ENCODE data around the gene FAM156B. TPM values are rescaled to one million over a fixed set of nuclear protein-coding genes. Genes with fewer than 3 reads are reported as not detected.
"Not testable (repeated sequence)": the region's sequence is repeated elsewhere in the genome, so short reads cannot be mapped to it uniquely, and the experiment has no call there.

FAM156B gene
- total RNA-seq, 1 donor from 2014 or later: 14.1 TPM

DNA sequence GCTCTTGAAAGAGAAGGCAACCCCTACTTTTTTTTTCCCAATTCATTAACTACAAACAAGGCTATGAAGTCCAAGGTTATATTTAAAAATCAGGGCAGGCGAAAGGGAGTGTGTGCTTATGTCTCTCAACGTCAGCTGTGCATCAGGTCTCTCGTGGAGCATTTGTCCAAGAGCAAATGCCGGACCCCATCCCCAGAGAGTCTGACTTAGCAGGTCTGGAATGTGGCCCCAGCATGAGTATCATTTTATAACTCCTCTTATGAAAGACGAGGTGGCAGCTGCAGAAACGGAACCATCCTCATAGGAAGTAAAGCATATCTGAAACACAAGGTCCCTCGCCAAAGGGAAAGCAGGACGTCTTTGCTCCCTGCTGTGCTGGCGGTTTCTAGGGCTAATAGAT lies 16.6 kb downstream of the FAM156B start:
- not testable (repeated sequence) for H4K20me1 ChIP-seq (ENCODE audit: low read depth); H3K27me3 Mint-ChIP-seq (ENCODE audit: insufficient read depth, low read depth); H3K36me3 ChIP-seq; H3K4me1 Mint-ChIP-seq; H3F3A ChIP-seq (ENCODE audit: low read depth); H3K4me3 ChIP-seq; H3K9me3 ChIP-seq (ENCODE audit: low read depth); H3K79me2 ChIP-seq (ENCODE audit: low read depth); DNase-seq (ENCODE audit: low spot score); H3K36me3 Mint-ChIP-seq; H3K27ac ChIP-seq; H3K27me3 ChIP-seq; H3K9me3 Mint-ChIP-seq; H3K4me1 ChIP-seq; H3K9ac ChIP-seq; H3K4me3 Mint-ChIP-seq; H3K27ac Mint-ChIP-seq; H3K4me2 ChIP-seq; H2AFZ ChIP-seq (replicated peaks)

- not testable (repeated sequence) for H3K4me3 ChIP-seq; H3K4me2 ChIP-seq; H3K36me3 ChIP-seq; H3K9me3 Mint-ChIP-seq; H3K4me1 ChIP-seq; H3K27me3 ChIP-seq; H3K27me3 Mint-ChIP-seq (ENCODE audit: insufficient read depth, low read depth); H3K27ac Mint-ChIP-seq; H4K20me1 ChIP-seq (ENCODE audit: low read depth); H3K4me1 Mint-ChIP-seq; H3K27ac ChIP-seq; H3F3A ChIP-seq (ENCODE audit: low read depth); DNase-seq (ENCODE audit: low spot score); H3K79me2 ChIP-seq (ENCODE audit: low read depth); H3K9ac ChIP-seq; H3K36me3 Mint-ChIP-seq; H3K9me3 ChIP-seq (ENCODE audit: low read depth); H2AFZ ChIP-seq (replicated peaks); H3K4me3 Mint-ChIP-seq
Measured at GRCh38 chrX:52914704-52915103, 17.6 kb downstream of the FAM156B start.

- Histone ChIP-seq H3K4me2 (no peak overlapping the region), H2AFZ (replicated peaks) (no peak overlapping the region)
Measured at GRCh38 chrX:52923781-52924241, 26.7 kb downstream of the FAM156B start.

GRCh38 chrX:52930214-52930613 lies 33.1 kb downstream of the FAM156B start:
- not testable (repeated sequence) for H3K9me3 Mint-ChIP-seq; H2AFZ ChIP-seq (replicated peaks); H3K27me3 ChIP-seq; H3K79me2 ChIP-seq (ENCODE audit: low read depth); H3K9ac ChIP-seq; H3K27me3 Mint-ChIP-seq (ENCODE audit: insufficient read depth, low read depth); H3K36me3 Mint-ChIP-seq; H4K20me1 ChIP-seq (ENCODE audit: low read depth); H3K4me3 ChIP-seq; H3K4me3 Mint-ChIP-seq; DNase-seq (ENCODE audit: low spot score); H3K9me3 ChIP-seq (ENCODE audit: low read depth); H3K36me3 ChIP-seq; H3K27ac ChIP-seq; H3K27ac Mint-ChIP-seq; H3K4me2 ChIP-seq
- peaks cover 20% of the 10 kb centered on the region for H3F3A ChIP-seq (ENCODE audit: low read depth)
- peaks cover 15% of the 10 kb centered on the region for H3K4me1 ChIP-seq
- peaks cover 16% of the 10 kb centered on the region for H3K4me1 Mint-ChIP-seq

More at GRCh38 chrX:52923781-52924241, 26.7 kb downstream of the FAM156B start:
- Histone ChIP-seq H3K27me3 (no peaks in the 10 kb centered on the region), H3F3A (ENCODE audit: low read depth) (peaks cover 24% of the 10 kb centered on the region), H3K79me2 (ENCODE audit: low read depth) (no peaks in the 10 kb centered on the region), H4K20me1 (ENCODE audit: low read depth) (no peaks in the 10 kb centered on the region), H3K27ac (no peak overlapping the region), H3K4me1 (peaks cover 5% of the 10 kb centered on the region), H3K9me3 (ENCODE audit: low read depth) (no peaks in the 10 kb centered on the region), H3K9ac (no peak overlapping the region), H3K36me3 (no peaks in the 10 kb centered on the region), H3K4me3 (no peak overlapping the region)
- TF ChIP-seq EZH2 (IDR thresholded peaks at IDR 0.05) (no peak), EZH2phosphoT487 (IDR thresholded peaks at IDR 0.05) (no peak)
- TF ChIP-seq, protein P1, sequence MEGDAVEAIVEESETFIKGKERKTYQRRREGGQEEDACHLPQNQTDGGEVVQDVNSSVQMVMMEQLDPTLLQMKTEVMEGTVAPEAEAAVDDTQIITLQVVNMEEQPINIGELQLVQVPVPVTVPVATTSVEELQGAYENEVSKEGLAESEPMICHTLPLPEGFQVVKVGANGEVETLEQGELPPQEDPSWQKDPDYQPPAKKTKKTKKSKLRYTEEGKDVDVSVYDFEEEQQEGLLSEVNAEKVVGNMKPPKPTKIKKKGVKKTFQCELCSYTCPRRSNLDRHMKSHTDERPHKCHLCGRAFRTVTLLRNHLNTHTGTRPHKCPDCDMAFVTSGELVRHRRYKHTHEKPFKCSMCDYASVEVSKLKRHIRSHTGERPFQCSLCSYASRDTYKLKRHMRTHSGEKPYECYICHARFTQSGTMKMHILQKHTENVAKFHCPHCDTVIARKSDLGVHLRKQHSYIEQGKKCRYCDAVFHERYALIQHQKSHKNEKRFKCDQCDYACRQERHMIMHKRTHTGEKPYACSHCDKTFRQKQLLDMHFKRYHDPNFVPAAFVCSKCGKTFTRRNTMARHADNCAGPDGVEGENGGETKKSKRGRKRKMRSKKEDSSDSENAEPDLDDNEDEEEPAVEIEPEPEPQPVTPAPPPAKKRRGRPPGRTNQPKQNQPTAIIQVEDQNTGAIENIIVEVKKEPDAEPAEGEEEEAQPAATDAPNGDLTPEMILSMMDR (IDR thresholded peaks at IDR 0.05): no peak
- H3K4me1 Mint-ChIP-seq: peaks cover 19% of the 10 kb centered on the region
- no peak for DNase-seq (ENCODE audit: low spot score)
- peaks cover 9% of the 10 kb centered on the region for H3K9me3 Mint-ChIP-seq
- no peak overlapping the region for H3K4me3 Mint-ChIP-seq
- peaks cover 6% of the 10 kb centered on the region for H3K27me3 Mint-ChIP-seq (ENCODE audit: insufficient read depth, low read depth)
- H3K27ac Mint-ChIP-seq: peak overlapping the region; percentile 46
- no peaks in the 10 kb centered on the region for H3K36me3 Mint-ChIP-seq

DNA sequence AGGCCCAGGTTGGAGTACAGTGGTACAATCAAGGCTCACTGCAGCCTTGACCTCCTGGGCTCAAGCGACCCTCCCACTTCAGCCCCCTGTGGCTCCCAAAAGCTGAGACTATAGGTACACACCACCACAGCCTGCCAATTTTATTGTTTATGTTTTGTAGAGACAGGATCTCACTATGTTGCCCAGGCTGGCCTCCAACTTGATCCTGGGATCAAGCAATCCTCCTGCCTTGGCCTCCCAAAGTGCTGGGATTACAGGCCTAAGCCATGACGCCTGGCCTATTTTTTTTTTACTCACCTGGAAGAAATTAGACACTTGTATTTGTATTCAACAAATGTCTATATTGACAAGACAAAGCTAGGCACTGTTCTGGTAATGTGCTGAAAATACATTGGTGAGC lies 36.1 kb downstream of the FAM156B start:
- Histone ChIP-seq H3K79me2 (ENCODE audit: low read depth) (no peaks in the 10 kb centered on the region), H3K27ac (no peak overlapping the region), H3K27me3 (no peaks in the 10 kb centered on the region), H3K9ac (no peak overlapping the region), H3F3A (ENCODE audit: low read depth) (peaks cover 23% of the 10 kb centered on the region), H3K4me1 (peaks cover 10% of the 10 kb centered on the region), H3K4me2 (peak overlapping the region; percentile 71), H4K20me1 (ENCODE audit: low read depth) (no peaks in the 10 kb centered on the region), H3K9me3 (ENCODE audit: low read depth) (no peaks in the 10 kb centered on the region), H2AFZ (replicated peaks) (no peak overlapping the region), H3K4me3 (no peak overlapping the region), H3K36me3 (no peaks in the 10 kb centered on the region)
- DNase-seq (ENCODE audit: low spot score): no peak
- no peak for TF ChIP-seq EZH2phosphoT487 (IDR thresholded peaks at IDR 0.05)
- TF ChIP-seq, protein P1 (IDR thresholded peaks at IDR 0.05): no peak
- TF ChIP-seq EZH2 (IDR thresholded peaks at IDR 0.05): no peak
- no peak overlapping the region for H3K4me3 Mint-ChIP-seq
- peaks cover 3% of the 10 kb centered on the region for H3K27me3 Mint-ChIP-seq (ENCODE audit: insufficient read depth, low read depth)
- peaks cover 4% of the 10 kb centered on the region for H3K9me3 Mint-ChIP-seq
- peaks cover 9% of the 10 kb centered on the region for H3K4me1 Mint-ChIP-seq
- no peak overlapping the region for H3K27ac Mint-ChIP-seq
- H3K36me3 Mint-ChIP-seq: no peaks in the 10 kb centered on the region

Measured in neural progenitor cell (in vitro differentiated cells).